PC-9 (cell line): ENCODE results near the gene NCKAP1. TPM values are rescaled to one million over a fixed set of nuclear protein-coding genes. Genes with fewer than 3 reads are reported as not detected.
A peak's percentile ranks its signal among the peaks of the same experiment; 100 is the strongest.

Experiments
- BruUV-seq: library from RNA; stranded (reverse); fragments of 400-500 nt; replicated peaks from 2 replicates; lab custom pipeline; 2021; lab: Mats Ljungman, UMichigan
- CTCF ChIA-PET: fragments of 300-600 bp; sonication (Branson Sonifier 250); formaldehyde crosslinking; loops from one replicate; lab custom pipeline; 2022; ENCODE audit warnings: antibody characterized with exemption; lab: Charles Lee
- POLR2A ChIA-PET: fragments of 300-600 bp; sonication (Branson Sonifier 250); formaldehyde crosslinking; loops from one replicate; lab custom pipeline; 2022; ENCODE audit warnings: antibody characterized with exemption; ENCODE audit not compliant: unreplicated experiment; lab: Charles Lee
- DNase-seq, 2 experiments: peaks; one replicate each; pipeline versions ENCODE4 v3.0.0 to v3.0.0-alpha.2; 2015 to 2022; ENCODE audit warnings: mixed read lengths in 1 of 2
- H2AFZ ChIP-seq: fragments of 200-600 bp; sonication (generic); 2 replicates; pipeline ENCODE4 v1.8.1; 2017; ENCODE audit warnings: antibody characterized with exemption
- H3F3A ChIP-seq: fragments of 200-600 bp; sonication (generic); 2 replicates; pipeline ENCODE4 v1.8.1; 2017; ENCODE audit warnings: antibody characterized with exemption, mild to moderate bottlenecking, low read depth; ENCODE audit not compliant: insufficient read depth
- H3K27ac ChIP-seq: fragments of 200-600 bp; sonication (generic); 2 replicates; pipeline ENCODE4 v1.6.1; 2016; ENCODE audit warnings: mixed run types
- H3K27me3 ChIP-seq: fragments of 200-600 bp; sonication (generic); 2 replicates; pipeline ENCODE4 v1.6.1; 2016; ENCODE audit warnings: low read depth, mixed run types; ENCODE audit not compliant: insufficient read depth
- H3K36me3 ChIP-seq: fragments of 200-600 bp; sonication (generic); 2 replicates; pipeline ENCODE4 v1.6.1; 2016; ENCODE audit warnings: low read depth, mixed run types
- H3K4me1 ChIP-seq: fragments of 200-600 bp; sonication (generic); replicated peaks from 2 replicates; pipeline ENCODE4 v1.6.1; 2016; ENCODE audit warnings: mixed run types; ENCODE audit not compliant: insufficient read depth
- H3K4me2 ChIP-seq: fragments of 200-600 bp; sonication (generic); 2 replicates; pipeline ENCODE4 v1.6.1; 2017; ENCODE audit warnings: mixed run types
- H3K4me3 ChIP-seq: fragments of 200-600 bp; sonication (generic); 2 replicates; pipeline ENCODE4 v1.6.1; 2016; ENCODE audit warnings: mixed run types
- H3K79me2 ChIP-seq: fragments of 200-600 bp; sonication (generic); 2 replicates; pipeline ENCODE4 v1.6.1; 2017; ENCODE audit warnings: low read depth, mixed run types
- H3K9me2 ChIP-seq: fragments of 200-600 bp; sonication (generic); 2 replicates; pipeline ENCODE4 v1.8.1; 2017; ENCODE audit warnings: mild to moderate bottlenecking; ENCODE audit not compliant: insufficient read depth
- H3K9me3 ChIP-seq: fragments of 200-600 bp; sonication (generic); 2 replicates; pipeline ENCODE4 v1.8.1; 2016; ENCODE audit warnings: low read depth; ENCODE audit not compliant: insufficient read depth
- H4K20me1 ChIP-seq: fragments of 200-600 bp; sonication (generic); 2 replicates; pipeline ENCODE4 v1.8.1; 2017; ENCODE audit not compliant: insufficient read depth
- EZH2 ChIP-seq: fragments of 200-600 bp; sonication (generic); IDR thresholded peaks from 2 replicates; pipeline ENCODE4 v1.8.0; 2017; ENCODE audit warnings: antibody characterized with exemption, low read depth
- intact Hi-C: fragments of 100-400 bp; cut with micrococcal nuclease; formaldehyde crosslinking; loops from one replicate; pipeline ENCODE4 v1.10.0; 2022; ENCODE audit not compliant: unreplicated experiment
- total RNA-seq: library from RNA; stranded (reverse); gene quantifications from 2 replicates; pipeline ENCODE4 v1.2.3, GENCODE V29; 2021
- TF ChIP-seq, protein P1 (sequence below): fragments of 200-600 bp; sonication (generic); conservative IDR thresholded peaks from 2 replicates; pipeline ENCODE4 v1.6.1; 2017; ENCODE audit warnings: mixed run types, antibody characterized with exemption, mild to moderate bottlenecking, moderate library complexity

Gene NCKAP1
- total RNA-seq, 1 experiment from 2014 or later = 308 TPM

DNA sequence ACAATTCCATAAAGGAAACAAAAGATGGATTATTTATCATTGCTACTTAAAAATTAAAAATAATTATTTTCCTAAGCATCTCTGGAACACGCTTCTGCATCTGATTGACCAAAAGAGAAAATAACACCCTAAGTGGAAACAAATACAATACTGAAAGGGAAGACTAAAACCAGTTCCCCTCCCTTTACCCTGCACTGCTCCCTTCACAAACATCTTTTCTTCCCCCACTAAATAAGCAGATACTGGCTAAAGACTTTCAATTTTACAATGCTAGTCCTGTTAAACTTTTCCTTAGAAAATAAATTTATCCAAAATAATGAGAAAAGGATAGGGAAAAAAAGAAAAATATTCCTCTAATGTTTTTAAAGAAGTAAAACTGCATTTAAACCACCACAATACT lies 4.3 kb downstream of the NCKAP1 start:
- Histone ChIP-seq H3K9me2 (no peaks in the 10 kb centered on the region), H3K79me2 (peaks cover 91% of the 10 kb centered on the region), H3K4me2 (peak overlapping the region; percentile 86), H3K36me3 (peaks cover 24% of the 10 kb centered on the region; the same call in 1 of the 2 replicates), H3F3A (peaks cover 23% of the 10 kb centered on the region), H3K27me3 (no peaks in the 10 kb centered on the region), H3K27ac (0 out of 2 replicates have a peak overlapping the region, but pooled peaks have one; percentile 0), H3K9me3 (no peaks in the 10 kb centered on the region), H3K4me1 (peaks cover 57% of the 10 kb centered on the region), H2AFZ (no peak overlapping the region), H4K20me1 (peaks cover 80% of the 10 kb centered on the region), H3K4me3 (peak overlapping the region; percentile 91; the same call in 1 of the 2 replicates)
- TF ChIP-seq, protein P1, sequence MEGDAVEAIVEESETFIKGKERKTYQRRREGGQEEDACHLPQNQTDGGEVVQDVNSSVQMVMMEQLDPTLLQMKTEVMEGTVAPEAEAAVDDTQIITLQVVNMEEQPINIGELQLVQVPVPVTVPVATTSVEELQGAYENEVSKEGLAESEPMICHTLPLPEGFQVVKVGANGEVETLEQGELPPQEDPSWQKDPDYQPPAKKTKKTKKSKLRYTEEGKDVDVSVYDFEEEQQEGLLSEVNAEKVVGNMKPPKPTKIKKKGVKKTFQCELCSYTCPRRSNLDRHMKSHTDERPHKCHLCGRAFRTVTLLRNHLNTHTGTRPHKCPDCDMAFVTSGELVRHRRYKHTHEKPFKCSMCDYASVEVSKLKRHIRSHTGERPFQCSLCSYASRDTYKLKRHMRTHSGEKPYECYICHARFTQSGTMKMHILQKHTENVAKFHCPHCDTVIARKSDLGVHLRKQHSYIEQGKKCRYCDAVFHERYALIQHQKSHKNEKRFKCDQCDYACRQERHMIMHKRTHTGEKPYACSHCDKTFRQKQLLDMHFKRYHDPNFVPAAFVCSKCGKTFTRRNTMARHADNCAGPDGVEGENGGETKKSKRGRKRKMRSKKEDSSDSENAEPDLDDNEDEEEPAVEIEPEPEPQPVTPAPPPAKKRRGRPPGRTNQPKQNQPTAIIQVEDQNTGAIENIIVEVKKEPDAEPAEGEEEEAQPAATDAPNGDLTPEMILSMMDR = no peak
- no peak for TF ChIP-seq EZH2
- intact Hi-C loops = no loop called here
- no TSS peak for BruUV-seq
- ChIA-PET CTCF (no interaction called here), POLR2A (no interaction called here)
- no peak for DNase-seq

DNA sequence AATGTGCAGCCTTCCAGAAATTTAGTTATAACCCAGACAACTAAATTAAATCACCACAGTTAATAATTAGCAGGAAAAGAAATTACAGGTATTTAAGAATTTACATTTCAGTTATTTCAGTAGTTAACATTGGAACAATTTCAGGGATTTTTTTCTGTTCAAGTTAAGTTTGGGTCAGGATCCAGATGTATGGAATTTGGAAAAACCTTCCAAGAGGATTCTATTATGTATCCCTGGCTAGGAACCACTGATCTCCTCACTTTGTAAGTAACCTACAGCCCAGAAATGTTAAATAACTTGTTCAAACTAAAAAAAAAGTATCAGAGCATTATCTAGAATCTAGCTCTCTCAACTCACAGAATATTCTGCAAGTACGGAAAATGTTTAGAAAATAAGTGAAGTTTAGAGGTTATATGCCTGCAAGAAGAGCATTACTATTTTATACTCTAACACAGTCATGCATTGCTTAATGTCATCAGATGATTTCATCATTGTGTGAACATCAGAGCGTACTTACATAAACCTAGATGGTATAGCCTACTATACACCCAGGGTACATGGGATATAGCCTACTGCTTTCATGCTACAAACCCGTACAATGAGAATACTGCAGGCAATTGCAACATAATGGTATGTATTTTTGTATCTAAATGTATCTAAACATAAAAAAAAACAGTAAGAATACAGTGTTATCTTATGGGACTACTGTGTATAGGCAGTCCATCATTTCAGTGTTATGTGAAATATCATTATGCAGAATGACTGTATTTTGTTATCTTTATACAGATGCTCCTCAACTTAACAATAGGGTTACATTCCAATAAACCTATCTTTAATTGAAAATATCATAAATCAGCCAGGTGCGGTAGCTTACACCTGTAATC lies 6.1 kb downstream of the NCKAP1 start:
- Histone ChIP-seq H2AFZ (no peak overlapping the region), H3K4me2 (peak overlapping the region; percentile 86), H3K4me1 (peaks cover 56% of the 10 kb centered on the region), H4K20me1 (peaks cover 96% of the 10 kb centered on the region), H3K9me3 (no peaks in the 10 kb centered on the region), H3K27ac (peak overlapping the region; percentile 25), H3K79me2 (peaks cover 100% of the 10 kb centered on the region), H3K9me2 (no peaks in the 10 kb centered on the region), H3F3A (peaks cover 16% of the 10 kb centered on the region; the same call in 1 of the 2 replicates), H3K4me3 (no peak overlapping the region), H3K36me3 (peaks cover 24% of the 10 kb centered on the region; the same call in 1 of the 2 replicates), H3K27me3 (no peaks in the 10 kb centered on the region)
- ChIA-PET CTCF (interaction anchor here (1.1 kb wide), 1 partner anchor 83 kb away, joined by 3 read pairs; no protein-coding TSS in a partner anchor), POLR2A (no interaction called here)
- TF ChIP-seq, protein P1 = no peak
- TF ChIP-seq EZH2 = no peak
- intact Hi-C loops = no loop called here
- DNase-seq = peak in 1 of 2 experiments; percentile 49
- no TSS peak for BruUV-seq

DNA sequence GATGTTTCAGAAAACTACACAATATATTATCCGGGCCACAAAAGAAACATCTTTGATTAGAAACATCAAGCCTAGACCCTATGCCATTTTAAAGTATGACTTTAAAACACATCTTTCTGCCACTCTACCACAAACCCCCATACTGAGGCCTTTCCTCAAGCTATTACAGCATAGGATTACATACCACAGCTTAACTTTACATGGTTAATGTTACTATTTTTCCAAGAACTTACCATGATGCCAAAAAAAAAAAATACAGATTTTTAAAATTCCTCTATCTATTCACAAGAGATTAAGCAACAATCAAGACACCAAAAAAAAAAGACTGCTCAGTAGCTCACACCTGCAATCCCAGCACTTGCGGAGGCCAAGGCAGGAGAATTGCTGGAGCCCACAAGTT lies 9.0 kb downstream of the NCKAP1 start:
- peaks cover 24% of the 10 kb centered on the region; the same call in 1 of the 2 replicates for H3K36me3 ChIP-seq
- H3K9me2 ChIP-seq = no peaks in the 10 kb centered on the region
- no TSS peak for BruUV-seq
- H3K27me3 ChIP-seq = no peaks in the 10 kb centered on the region
- no peaks in the 10 kb centered on the region for H3F3A ChIP-seq
- CTCF ChIA-PET = no interaction called here
- H3K27ac ChIP-seq = no peak overlapping the region
- intact Hi-C loops = no loop called here
- POLR2A ChIA-PET = no interaction called here
- H2AFZ ChIP-seq = no peak overlapping the region
- no peaks in the 10 kb centered on the region for H3K9me3 ChIP-seq
- H3K4me2 ChIP-seq = no peak overlapping the region
- peaks cover 35% of the 10 kb centered on the region for H3K4me1 ChIP-seq
- H4K20me1 ChIP-seq = peaks cover 95% of the 10 kb centered on the region
- no peak for TF ChIP-seq EZH2
- TF ChIP-seq, protein P1 = no peak
- peaks cover 100% of the 10 kb centered on the region for H3K79me2 ChIP-seq
- no peak overlapping the region for H3K4me3 ChIP-seq
- peak in 1 of 2 experiments; percentile 35 for DNase-seq
